Heart left ventricle (tissue), 13 donors: Measurements from ENCODE around the gene HIC1.

Experiments
- CTCF ChIP-seq, 12 donors: fragments of 200-600 bp; sonication (generic) in 4 of 12; IDR thresholded peaks; one replicate each; pipeline versions ENCODE4 v1.5.0 to v1.8.0; 2018 to 2022; ENCODE audit warnings: antibody characterized with exemption in 12 of 12, mild to moderate bottlenecking in 5 of 12
- POLR2A ChIP-seq, 2 donors: fragments of 450-650 bp; IDR thresholded peaks; one replicate each; pipeline ENCODE4 v1.6.1; 2017; ENCODE audit warnings: antibody characterized with exemption in 2 of 2, mild to moderate bottlenecking in 2 of 2, moderate library complexity in 2 of 2
- donor health status: ischemic (EF 13 %, LVEDD 7.1; RV severe dilation, severe dysfunction).
- donor health status: DM: no; HTN: yes; CAD: no.
- donor health status: DM: no; HTN: no; CAD: no.
- donor health status: ischemic (EF 25% LVEDD 6.9; RV normal size, moderate dysfunction).
- donor health status: ischemic (EF 25% LVEDD 5.7; RV mildly dilated, moderate dysfunction).
- donor health status: ischemic (EF 35%, LVEDD 5.7; RV mildly dilated, moderate dysfunction).
- donor health status: nonischemic (EF 11% LVEDD 7.7; RV severe dilation, severe dysfunction).
- donor health status: DM: yes; HTN: yes; CAD: no.
- donor health status: PGD.
- donor health status: ischemic (EF 29% LVEDD 5.4; RV normal size, mild dysfunction).
- donor health status: nonischemic (EF 23%, LVEDD 6.1; RV moderate dilation, normal function).

- TF ChIP-seq CTCF (IDR thresholded peaks at IDR 0.05) (no peak), POLR2A (IDR thresholded peaks at IDR 0.05) (no peak)
These were observed 38.4 kb downstream of the HIC1 start for GRCh38 chr17:2093349-2093748.
